Smooth muscle cell (in vitro differentiated cells): ENCODE results near the gene TSPO. TPM values are rescaled to one million over a fixed set of nuclear protein-coding genes. Genes with fewer than 3 reads are reported as not detected.

ENCODE experiments used
- DNase-seq: peaks from one replicate; lab custom pipeline; 2025; ENCODE audit not compliant: unreplicated experiment; lab: John Stamatoyannopoulos, UW
- H2AFZ ChIP-seq: fragments of 200-600 bp; sonication (generic); 2 replicates; pipeline ENCODE4 v1.6.0; 2016; ENCODE audit warnings: antibody characterized with exemption, low read depth, mild to moderate bottlenecking
- H3F3A ChIP-seq: fragments of 200-600 bp; sonication (generic); 2 replicates; pipeline ENCODE4 v1.6.0; 2017; ENCODE audit warnings: antibody characterized with exemption, low read depth
- H3K27ac ChIP-seq: fragments of 200-600 bp; sonication (generic); 2 replicates; pipeline ENCODE4 v1.5.1; 2016; ENCODE audit warnings: low read depth, mild to moderate bottlenecking
- H3K27me3 ChIP-seq: fragments of 200-600 bp; sonication (generic); 2 replicates; pipeline ENCODE4 v1.6.1; 2016; ENCODE audit warnings: low read depth, mild to moderate bottlenecking
- H3K36me3 ChIP-seq: fragments of 200-600 bp; sonication (generic); 2 replicates; pipeline ENCODE4 v1.5.1; 2016; ENCODE audit warnings: low read depth
- H3K4me1 ChIP-seq: fragments of 200-600 bp; sonication (generic); 2 replicates; pipeline ENCODE4 v1.5.1; 2016; ENCODE audit warnings: low read depth
- H3K4me2 ChIP-seq: fragments of 200-600 bp; sonication (generic); 2 replicates; pipeline ENCODE4 v1.6.0; 2016; ENCODE audit warnings: mild to moderate bottlenecking
- H3K4me3 ChIP-seq: fragments of 200-600 bp; sonication (generic); 2 replicates; pipeline ENCODE4 v1.5.1; 2016; ENCODE audit warnings: mild to moderate bottlenecking
- H3K79me2 ChIP-seq: fragments of 200-600 bp; sonication (generic); 2 replicates; pipeline ENCODE4 v1.6.0; 2016; ENCODE audit warnings: low read depth, mild to moderate bottlenecking
- H3K9ac ChIP-seq: fragments of 200-600 bp; sonication (generic); 2 replicates; pipeline ENCODE4 v1.6.0; 2016; ENCODE audit warnings: low read depth
- H3K9me3 ChIP-seq: fragments of 200-600 bp; sonication (generic); replicated peaks from 2 replicates; pipeline ENCODE4 v1.5.1; 2016; ENCODE audit warnings: low read depth
- H4K20me1 ChIP-seq: fragments of 200-600 bp; sonication (generic); 2 replicates; pipeline ENCODE4 v1.6.0; 2016; ENCODE audit warnings: low read depth
- WGBS: methylation state at CpG from one replicate; pipeline ENCODE4 v1.1.7; 2016; ENCODE audit warnings: low lambda C conversion rate; 5-methylcytosine and 5-hydroxymethylcytosine counted together
- polyA plus RNA-seq: library from polyadenylated mRNA; unstranded; fragments of >200 nt; fragmentation: Nextera tagmentation; extraction: Ambion mirVana; gene quantifications from 2 replicates; pipeline ENCODE4 v1.2.1, GENCODE V29; 2016
- total RNA-seq: library from RNA; depleted of rRNA; stranded (reverse); fragments of >200 nt; gene quantifications from 2 replicates; pipeline ENCODE4 v1.2.3, GENCODE V29; 2014
- TF ChIP-seq, protein P1 (sequence below): fragments of 200-600 bp; sonication (generic); IDR thresholded peaks from 2 replicates; pipeline ENCODE4 v1.5.1; 2017; ENCODE audit warnings: borderline replicate concordance, mild to moderate bottlenecking, antibody characterized with exemption; ENCODE audit not compliant: insufficient read depth, poor library complexity, severe bottlenecking

TSPO gene
- total and polyA plus RNA-seq, 2 experiments from 2014 or later: 170 to 251 TPM

DNA sequence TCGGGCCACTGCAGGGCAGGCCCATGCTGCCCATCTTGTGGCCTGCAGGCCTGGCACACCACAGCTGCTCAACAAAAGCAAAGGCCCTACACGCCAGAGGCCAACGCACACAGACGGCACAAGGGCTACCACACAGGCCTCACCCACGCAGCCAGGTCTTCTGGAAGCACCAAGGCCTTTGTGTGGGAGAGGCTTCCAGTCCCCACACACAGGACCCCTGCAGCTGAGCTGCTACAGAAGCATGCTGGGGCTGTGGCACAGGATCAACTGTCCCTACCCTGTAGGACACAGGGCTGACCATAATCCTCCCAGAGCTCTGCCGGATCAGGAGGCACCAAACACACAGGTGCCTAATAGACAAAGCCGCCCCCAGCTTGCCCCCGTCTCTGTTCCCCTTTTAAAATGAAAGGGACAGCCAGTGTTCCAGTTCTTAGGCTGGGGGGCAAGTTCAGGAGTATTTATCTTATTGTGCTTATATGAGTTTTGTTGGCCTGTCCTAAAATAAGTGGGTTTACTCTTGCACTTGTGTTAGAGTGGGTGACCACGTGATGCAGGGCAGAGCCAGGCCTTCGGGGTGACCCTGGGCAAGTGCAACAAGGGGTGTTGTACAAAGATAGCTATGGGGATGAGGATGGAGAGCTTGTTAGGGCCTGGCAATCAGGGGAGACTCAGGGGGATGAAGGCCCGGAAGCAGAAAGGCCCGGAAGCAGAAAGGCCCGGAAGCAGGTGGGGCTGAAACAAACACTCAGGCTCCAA, 30.1 kb downstream of the TSPO start:
- peaks cover 12% of the 10 kb centered on the region for H3K4me1 ChIP-seq
- H3K36me3 ChIP-seq: no peaks in the 10 kb centered on the region
- DNase-seq: no peak
- H3K27ac ChIP-seq: no peak overlapping the region
- no peak overlapping the region for H3K9ac ChIP-seq
- H2AFZ ChIP-seq: no peak overlapping the region
- no peaks in the 10 kb centered on the region for H3K79me2 ChIP-seq
- no peaks in the 10 kb centered on the region for H3K27me3 ChIP-seq
- H3K9me3 ChIP-seq: no peaks in the 10 kb centered on the region
- TF ChIP-seq, protein P1, sequence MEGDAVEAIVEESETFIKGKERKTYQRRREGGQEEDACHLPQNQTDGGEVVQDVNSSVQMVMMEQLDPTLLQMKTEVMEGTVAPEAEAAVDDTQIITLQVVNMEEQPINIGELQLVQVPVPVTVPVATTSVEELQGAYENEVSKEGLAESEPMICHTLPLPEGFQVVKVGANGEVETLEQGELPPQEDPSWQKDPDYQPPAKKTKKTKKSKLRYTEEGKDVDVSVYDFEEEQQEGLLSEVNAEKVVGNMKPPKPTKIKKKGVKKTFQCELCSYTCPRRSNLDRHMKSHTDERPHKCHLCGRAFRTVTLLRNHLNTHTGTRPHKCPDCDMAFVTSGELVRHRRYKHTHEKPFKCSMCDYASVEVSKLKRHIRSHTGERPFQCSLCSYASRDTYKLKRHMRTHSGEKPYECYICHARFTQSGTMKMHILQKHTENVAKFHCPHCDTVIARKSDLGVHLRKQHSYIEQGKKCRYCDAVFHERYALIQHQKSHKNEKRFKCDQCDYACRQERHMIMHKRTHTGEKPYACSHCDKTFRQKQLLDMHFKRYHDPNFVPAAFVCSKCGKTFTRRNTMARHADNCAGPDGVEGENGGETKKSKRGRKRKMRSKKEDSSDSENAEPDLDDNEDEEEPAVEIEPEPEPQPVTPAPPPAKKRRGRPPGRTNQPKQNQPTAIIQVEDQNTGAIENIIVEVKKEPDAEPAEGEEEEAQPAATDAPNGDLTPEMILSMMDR: no peak
- WGBS: 95% methylated on average over 12 of the region's 13 CpGs
- H3K4me2 ChIP-seq: no peak overlapping the region
- no peak overlapping the region for H3K4me3 ChIP-seq
- H4K20me1 ChIP-seq: peaks cover 17% of the 10 kb centered on the region
- no peaks in the 10 kb centered on the region for H3F3A ChIP-seq

DNA sequence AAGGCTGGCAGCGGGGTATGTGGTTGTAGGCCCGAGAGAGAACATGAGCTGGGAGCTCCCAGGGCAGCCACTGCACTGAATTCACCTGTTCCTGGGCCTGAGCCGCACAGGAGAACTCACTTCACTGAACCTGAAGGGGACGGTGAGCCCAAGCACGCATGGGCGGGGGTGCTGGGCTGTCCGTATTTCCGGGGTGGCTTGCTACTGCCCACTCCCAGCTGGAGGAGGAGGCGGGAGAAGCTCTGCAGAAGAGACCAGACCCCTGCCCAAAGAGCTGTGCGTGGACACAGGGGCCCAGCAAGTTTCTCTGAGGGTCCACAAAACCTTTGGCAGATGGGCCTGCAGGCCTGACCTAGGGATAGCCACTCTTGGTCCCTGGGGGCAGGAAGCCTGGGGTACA, 30.8 kb downstream of the TSPO start:
- H3K4me3 ChIP-seq: no peak overlapping the region
- no peak overlapping the region for H3K9ac ChIP-seq
- no peak overlapping the region for H2AFZ ChIP-seq
- peaks cover 17% of the 10 kb centered on the region for H4K20me1 ChIP-seq
- no peak overlapping the region for H3K27ac ChIP-seq
- no peaks in the 10 kb centered on the region for H3K27me3 ChIP-seq
- no peaks in the 10 kb centered on the region for H3K9me3 ChIP-seq
- H3F3A ChIP-seq: no peaks in the 10 kb centered on the region
- no peaks in the 10 kb centered on the region for H3K79me2 ChIP-seq
- no peak overlapping the region for H3K4me2 ChIP-seq
- peaks cover 12% of the 10 kb centered on the region for H3K4me1 ChIP-seq
- 96% methylated on average over 8 of the region's 10 CpGs for WGBS
- DNase-seq: no peak
- no peaks in the 10 kb centered on the region for H3K36me3 ChIP-seq
- TF ChIP-seq, protein P1: no peak

DNA sequence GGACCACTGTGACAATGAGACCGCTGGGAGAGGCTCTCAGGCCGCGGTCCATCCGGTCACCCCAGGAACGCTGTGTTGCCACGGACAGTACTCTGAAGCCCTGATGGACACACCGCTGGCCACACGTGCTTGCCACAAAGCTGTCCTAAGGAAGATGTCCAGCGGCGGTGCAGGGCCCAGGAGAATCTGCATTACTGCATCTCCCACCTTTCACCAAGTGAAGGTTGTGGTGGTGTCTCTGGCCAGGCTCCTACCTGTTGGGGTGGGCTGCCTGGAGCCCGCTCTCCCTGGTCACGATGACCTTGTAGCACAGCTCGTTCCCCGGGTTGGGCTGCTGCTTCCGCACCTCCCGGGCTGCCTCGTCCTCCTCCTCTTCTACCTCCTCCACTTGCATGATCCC, 31.4 kb downstream of the TSPO start:
- H3K27me3 ChIP-seq: no peaks in the 10 kb centered on the region
- no peak overlapping the region for H2AFZ ChIP-seq
- H3K27ac ChIP-seq: no peak overlapping the region
- H4K20me1 ChIP-seq: peaks cover 17% of the 10 kb centered on the region
- H3K9ac ChIP-seq: no peak overlapping the region
- no peaks in the 10 kb centered on the region for H3K36me3 ChIP-seq
- H3K9me3 ChIP-seq: no peaks in the 10 kb centered on the region
- no peaks in the 10 kb centered on the region for H3F3A ChIP-seq
- H3K4me2 ChIP-seq: no peak overlapping the region
- H3K4me1 ChIP-seq: peaks cover 14% of the 10 kb centered on the region
- TF ChIP-seq, protein P1: no peak
- no peaks in the 10 kb centered on the region for H3K79me2 ChIP-seq
- 99% methylated on average over 17 of the region's 17 CpGs for WGBS
- no peak overlapping the region for H3K4me3 ChIP-seq
- DNase-seq: no peak
